Measurements from ENCODE around the gene SRRM3.
"Not testable (repeated sequence)": the region's sequence is repeated elsewhere in the genome, so short reads cannot be mapped to it uniquely, and the experiment has no call there.

Gene SRRM3

GRCh38 chr7:76333511-76334101 is 131.9 kb downstream of the SRRM3 start:
- peaks cover 39% of the 10 kb centered on the region for H3K4me1 Mint-ChIP-seq
- peak; percentile 15 for DNase-seq
- H3K4me3 Mint-ChIP-seq, result peak overlapping the region; percentile 11
- H3K36me3 Mint-ChIP-seq (ENCODE audit: low read depth), result peaks cover 72% of the 10 kb centered on the region
- H3K9me3 Mint-ChIP-seq, result no peaks in the 10 kb centered on the region
- TF ChIP-seq CTCF (IDR thresholded peaks at IDR 0.05), result no peak
- no peaks in the 10 kb centered on the region for H3K27me3 Mint-ChIP-seq (ENCODE audit: low read depth, poor library complexity)
- H3K27ac Mint-ChIP-seq, result peak overlapping the region; percentile 88

- Mint-ChIP-seq H3K36me3 (ENCODE audit: low read depth) (peaks cover 71% of the 10 kb centered on the region), H3K27ac (peak overlapping the region; percentile 88), H3K27me3 (ENCODE audit: low read depth, poor library complexity) (no peaks in the 10 kb centered on the region), H3K4me3 (no peak overlapping the region), H3K9me3 (no peaks in the 10 kb centered on the region), H3K4me1 (peaks cover 32% of the 10 kb centered on the region)
- TF ChIP-seq CTCF (IDR thresholded peaks at IDR 0.05), result no peak
- DNase-seq, result no peak
Observed at GRCh38 chr7:76334320-76334967, 132.7 kb downstream of the SRRM3 start.

- not testable (repeated sequence) for H3K4me3 Mint-ChIP-seq; H3K27ac Mint-ChIP-seq; H3K27me3 Mint-ChIP-seq (ENCODE audit: low read depth, poor library complexity); DNase-seq; H3K9me3 Mint-ChIP-seq
- peaks cover 71% of the 10 kb centered on the region for H3K36me3 Mint-ChIP-seq (ENCODE audit: low read depth)
- H3K4me1 Mint-ChIP-seq, result peaks cover 25% of the 10 kb centered on the region
Observed at GRCh38 chr7:76335417-76335816, 133.7 kb downstream of the SRRM3 start.

GRCh38 chr7:76336094-76336493 is 134.4 kb downstream of the SRRM3 start:
- Mint-ChIP-seq H3K27me3 (ENCODE audit: low read depth, poor library complexity) (no peaks in the 10 kb centered on the region), H3K27ac (peak overlapping the region; percentile 51), H3K36me3 (ENCODE audit: low read depth) (peaks cover 72% of the 10 kb centered on the region), H3K4me1 (peaks cover 25% of the 10 kb centered on the region), H3K9me3 (no peaks in the 10 kb centered on the region), H3K4me3 (no peak overlapping the region)
- no peak for TF ChIP-seq CTCF (IDR thresholded peaks at IDR 0.05)
- DNase-seq, result no peak

Data from nephron progenitor cell (in vitro differentiated cells).